Brain microvascular endothelial cell (primary cell): ENCODE measurements around the gene ZBTB5.
A peak's percentile ranks its signal among the peaks of the same experiment; 100 is the strongest.

Experiments
- DNase-seq: peaks from one replicate; pipeline ENCODE4 v3.0.0-alpha.2; 2020
- H3K27ac ChIP-seq: fragments of 250-450 bp; sonication (Bioruptor Pico); 2 replicates; pipeline ENCODE4 v1.5.1; 2020; ENCODE audit warnings: mild to moderate bottlenecking, moderate library complexity
- H3K27me3 ChIP-seq: fragments of 250-450 bp; sonication (Bioruptor Pico); replicated peaks from 2 replicates; pipeline ENCODE4 v1.5.1; 2020; ENCODE audit warnings: mild to moderate bottlenecking
- H3K36me3 ChIP-seq: fragments of 250-450 bp; sonication (Bioruptor Pico); replicated peaks from 2 replicates; pipeline ENCODE4 v1.5.1; 2020; ENCODE audit warnings: mild to moderate bottlenecking
- H3K4me3 ChIP-seq: 2 replicates; pipeline ENCODE4 v1.5.1; 2011; ENCODE audit warnings: low read depth, mild to moderate bottlenecking, control low read depth, low read length, moderate library complexity
- CTCF ChIP-seq: IDR thresholded peaks from 2 replicates; pipeline ENCODE4 v1.5.1; 2011; ENCODE audit warnings: low read depth, mild to moderate bottlenecking, moderate library complexity, low read length, control low read depth, inconsistent platforms; ENCODE audit errors: missing control alignments
- in situ Hi-C: cut with HindIII; loops from 2 replicates; pipeline ENCODE4 v1.10.0; 2017; ENCODE audit warnings: low sequenced_read_pairs, low pct_ligation_motif_present

Gene ZBTB5

DNA sequence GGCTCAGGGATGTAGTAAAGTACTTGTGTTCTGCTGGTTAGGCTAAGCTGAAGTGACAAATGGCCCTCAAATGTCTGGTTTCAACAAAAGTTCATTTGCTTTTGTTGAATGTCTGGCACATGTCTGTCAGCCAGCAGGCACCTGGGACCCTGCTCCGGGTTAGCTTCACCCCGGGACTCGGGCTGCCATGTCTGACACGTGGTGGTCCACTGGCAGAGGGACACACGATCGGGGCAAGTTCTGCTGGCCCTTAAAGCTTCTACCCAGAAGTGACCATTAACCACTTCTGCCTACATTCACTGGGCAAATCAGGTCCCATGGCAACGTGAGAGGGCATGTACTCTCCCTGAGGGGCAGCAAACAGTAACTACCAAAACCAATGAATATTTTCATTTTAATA, 44.3 kb upstream of the ZBTB5 start:
- in situ Hi-C loops: no loop called here
- H3K36me3 ChIP-seq: peaks cover 4% of the 10 kb centered on the region
- no peak for TF ChIP-seq CTCF

DNA sequence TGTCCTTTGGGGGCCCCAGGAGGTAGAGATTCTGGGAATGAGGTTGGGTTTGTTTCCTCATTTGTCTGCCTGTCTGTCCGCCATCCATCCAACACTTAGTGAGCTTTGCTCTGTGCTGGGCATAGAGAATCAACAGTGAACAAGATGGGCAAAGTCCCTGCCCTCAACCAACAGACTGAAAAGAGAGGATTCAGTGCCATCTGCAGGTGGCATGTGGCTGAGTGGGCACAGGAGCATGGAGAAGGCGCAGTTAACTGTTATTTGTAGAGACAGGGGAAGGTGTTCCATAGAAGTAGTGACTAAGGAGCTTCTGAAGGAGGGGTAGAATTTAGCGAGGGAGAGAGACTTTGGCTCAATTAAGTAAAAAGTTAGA, 43.6 kb upstream of the ZBTB5 start:
- in situ Hi-C loops: no loop called here
- H3K27me3 ChIP-seq: no peaks in the 10 kb centered on the region
- DNase-seq: no peak
- no peak overlapping the region for H3K4me3 ChIP-seq
- TF ChIP-seq CTCF: no peak
- H3K27ac ChIP-seq: no peak overlapping the region
- peaks cover 5% of the 10 kb centered on the region for H3K36me3 ChIP-seq

More for the DNA sequence above, 44.3 kb upstream of the ZBTB5 start:
- no peaks in the 10 kb centered on the region for H3K27me3 ChIP-seq
- H3K27ac ChIP-seq: no peak overlapping the region
- no peak overlapping the region for H3K4me3 ChIP-seq
- no peak for DNase-seq

DNA sequence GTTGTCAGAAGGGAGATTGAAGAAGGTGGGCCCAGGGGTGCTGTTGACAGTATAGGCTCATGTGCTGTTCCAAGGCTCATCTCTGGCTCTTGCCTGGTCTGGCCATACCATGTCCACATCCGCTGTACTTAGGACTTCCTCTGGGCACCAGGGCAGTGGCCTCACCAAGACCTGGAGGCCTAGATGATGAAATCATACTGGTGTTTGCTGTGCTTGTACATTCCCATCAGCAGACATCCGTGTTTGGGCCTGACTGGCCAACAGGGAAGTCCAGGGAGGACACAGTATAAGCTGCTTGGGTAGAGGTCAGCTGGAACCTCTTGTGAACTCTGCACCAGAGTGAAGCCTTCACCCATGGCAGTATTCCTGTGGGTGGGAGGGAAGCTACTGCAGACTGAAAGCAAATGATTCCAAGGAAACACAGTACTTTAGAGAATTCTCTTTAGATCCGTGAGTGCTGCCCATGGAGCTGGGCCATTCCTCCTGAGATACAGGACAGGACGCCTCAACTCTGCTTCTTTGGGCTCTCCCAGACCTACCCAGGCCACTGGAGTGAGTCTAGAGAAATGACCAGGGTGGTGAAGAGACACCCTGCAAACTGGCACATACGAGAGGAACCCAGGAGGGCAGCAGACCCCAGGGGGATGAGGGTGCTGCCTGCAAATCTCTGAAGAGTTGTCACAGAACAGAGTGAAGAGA, 43.0 kb upstream of the ZBTB5 start:
- H3K36me3 ChIP-seq: peaks cover 9% of the 10 kb centered on the region
- in situ Hi-C loops: no loop called here

GRCh38 chr9:37507566-37508134, 42.4 kb upstream of the ZBTB5 start:
- no peak for DNase-seq
- Histone ChIP-seq H3K4me3 (no peak overlapping the region), H3K27ac (no peak overlapping the region), H3K27me3 (no peaks in the 10 kb centered on the region), H3K36me3 (peaks cover 16% of the 10 kb centered on the region)
- in situ Hi-C loops: no loop called here
- no peak for TF ChIP-seq CTCF

More for the DNA sequence above, 43.0 kb upstream of the ZBTB5 start:
- TF ChIP-seq CTCF: no peak
- no peak for DNase-seq
- H3K27me3 ChIP-seq: no peaks in the 10 kb centered on the region
- no peak overlapping the region for H3K4me3 ChIP-seq
- no peak overlapping the region for H3K27ac ChIP-seq

DNA sequence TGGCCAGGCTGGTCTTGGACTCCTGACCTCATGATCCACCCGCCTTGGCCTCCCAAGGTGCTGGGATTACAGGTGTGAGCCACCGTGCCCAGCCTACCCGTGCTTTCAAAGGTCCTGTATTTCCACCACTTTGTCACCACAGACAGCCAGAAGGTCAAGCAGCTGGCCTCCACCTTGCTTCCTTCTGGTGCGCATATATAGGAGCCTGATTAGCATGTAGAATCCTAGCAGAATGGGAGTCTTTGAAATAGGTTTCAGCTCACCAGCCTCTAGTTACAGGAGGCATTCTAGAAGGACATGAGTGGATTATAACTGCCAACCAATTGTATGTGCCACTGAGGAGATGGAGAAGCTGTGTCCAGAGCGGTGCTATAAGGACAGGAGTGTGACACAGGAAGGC, 39.4 kb upstream of the ZBTB5 start:
- DNase-seq: no peak
- TF ChIP-seq CTCF: no peak
- in situ Hi-C loops: no loop called here
- H3K4me3 ChIP-seq: no peak overlapping the region
- peaks cover 39% of the 10 kb centered on the region for H3K36me3 ChIP-seq
- no peaks in the 10 kb centered on the region for H3K27me3 ChIP-seq
- no peak overlapping the region for H3K27ac ChIP-seq

DNA sequence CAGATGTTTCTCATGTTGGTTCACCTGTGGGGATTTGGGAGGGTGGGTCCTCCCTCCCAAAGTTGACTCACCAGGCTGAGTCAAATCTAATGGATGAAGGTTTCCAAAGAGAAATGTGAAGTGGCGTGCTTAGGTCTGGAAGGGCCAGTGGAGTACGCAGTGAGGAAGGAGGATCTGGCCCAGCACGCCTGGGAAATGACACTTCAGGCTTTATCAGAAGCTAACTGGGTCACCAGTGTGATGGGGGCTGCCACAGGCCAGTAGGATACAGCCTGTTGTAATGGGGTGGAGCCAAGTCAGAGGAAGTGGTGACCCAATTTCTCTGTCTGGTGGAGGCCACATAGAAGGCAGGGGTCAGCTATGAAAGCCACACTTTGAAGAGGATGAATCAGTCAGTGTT, 38.5 kb upstream of the ZBTB5 start:
- in situ Hi-C loops: no loop called here
- Histone ChIP-seq H3K27me3 (no peaks in the 10 kb centered on the region), H3K4me3 (no peak overlapping the region), H3K36me3 (peaks cover 43% of the 10 kb centered on the region), H3K27ac (no peak overlapping the region)
- no peak for TF ChIP-seq CTCF
- DNase-seq: peak; percentile 20
